Activated T-cell treated with anti-CD3 and anti-CD28 coated beads for 48 hours (primary cell): Measurements from ENCODE around the gene PLEKHB1.
"Not testable (repeated sequence)": the region's sequence is repeated elsewhere in the genome, so short reads cannot be mapped to it uniquely, and the experiment has no call there.

Experiments
- DNase-seq: peaks from one replicate; pipeline ENCODE4 v3.0.0-alpha.2; 2020; ENCODE audit warnings: low read depth

The PLEKHB1 gene

DNA sequence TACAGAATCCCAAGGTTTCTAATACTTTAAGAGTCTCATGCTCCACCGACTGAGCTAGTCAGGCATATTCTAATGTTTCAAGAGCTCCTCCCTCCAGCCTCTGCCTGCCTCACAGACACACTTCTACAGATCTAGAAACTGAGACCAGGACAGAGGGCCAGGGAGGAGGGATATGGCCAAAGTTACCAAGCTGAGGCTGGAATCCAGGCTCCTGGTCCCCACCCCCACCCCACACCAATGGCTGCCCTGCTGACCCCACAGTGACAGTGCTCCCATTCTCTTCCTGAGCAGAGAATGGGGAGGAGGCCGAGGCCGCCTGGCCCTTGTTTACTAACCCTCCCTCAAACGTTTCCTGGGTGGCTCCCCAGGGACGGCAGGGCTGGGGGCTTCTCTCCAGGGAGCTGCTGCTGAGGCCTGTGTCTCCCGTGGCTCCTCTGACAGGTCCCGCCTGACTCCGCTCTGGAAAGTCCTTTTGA is 2.2 kb downstream of the PLEKHB1 start:
- no peak for DNase-seq

DNA sequence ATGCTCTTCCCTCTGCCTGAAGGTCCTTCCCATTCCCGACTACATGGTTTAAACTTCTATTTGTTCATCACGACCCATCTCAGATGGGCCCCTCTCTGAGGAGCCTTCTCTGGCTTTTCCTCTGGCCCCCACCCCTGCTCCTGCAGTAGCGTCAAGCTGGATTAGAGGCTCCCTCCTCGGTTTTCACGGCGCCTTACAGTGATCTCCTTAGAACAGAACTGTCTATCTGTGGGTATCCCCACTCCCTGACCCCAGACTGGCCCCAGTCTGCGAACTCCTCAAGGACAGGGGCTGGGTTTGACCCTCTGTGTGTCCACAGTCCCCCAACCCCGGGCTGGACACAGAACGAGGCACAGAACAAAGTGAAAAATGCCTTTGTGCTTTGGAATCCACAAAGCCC is 2.8 kb downstream of the PLEKHB1 start:
- no peak for DNase-seq

DNA sequence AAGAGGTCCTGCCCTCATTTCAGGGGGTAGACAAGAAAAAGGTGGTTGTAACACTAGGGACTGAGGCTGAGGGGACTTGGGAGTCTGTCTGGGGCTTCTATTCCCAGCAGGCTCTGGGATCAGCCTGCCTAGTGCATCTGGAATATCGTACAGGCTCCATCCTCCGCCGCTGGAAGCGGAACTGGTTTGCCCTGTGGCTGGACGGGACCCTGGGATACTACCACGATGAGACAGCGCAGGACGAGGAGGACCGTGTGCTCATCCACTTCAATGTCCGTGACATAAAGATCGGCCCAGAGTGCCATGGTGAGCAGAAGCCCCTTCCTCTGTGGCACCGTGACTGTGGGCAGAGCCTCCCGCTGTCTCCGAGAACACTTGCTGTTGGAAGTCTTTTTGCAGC is 4.0 kb downstream of the PLEKHB1 start:
- DNase-seq, result no peak

DNA sequence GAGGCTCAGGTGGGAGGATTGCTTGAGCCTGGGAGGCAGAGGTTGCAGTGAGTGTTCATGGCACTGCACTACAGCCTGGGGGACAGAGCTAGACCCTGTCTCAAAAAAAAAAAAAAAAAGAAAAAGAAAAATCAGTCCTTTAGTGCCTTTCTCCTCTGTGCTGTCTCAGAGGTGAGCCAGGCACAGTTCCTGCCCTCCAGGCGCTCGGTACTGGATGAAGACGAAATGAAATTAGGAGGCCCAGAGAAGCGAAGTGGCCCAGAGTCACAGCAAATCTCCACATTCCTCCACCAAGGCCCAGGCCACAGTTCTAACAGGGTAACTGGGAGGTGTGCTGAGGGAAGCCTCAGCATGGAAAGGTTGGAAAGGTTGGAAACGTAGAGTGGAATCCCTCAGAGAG is 4.9 kb downstream of the PLEKHB1 start:
- no peak for DNase-seq

DNA sequence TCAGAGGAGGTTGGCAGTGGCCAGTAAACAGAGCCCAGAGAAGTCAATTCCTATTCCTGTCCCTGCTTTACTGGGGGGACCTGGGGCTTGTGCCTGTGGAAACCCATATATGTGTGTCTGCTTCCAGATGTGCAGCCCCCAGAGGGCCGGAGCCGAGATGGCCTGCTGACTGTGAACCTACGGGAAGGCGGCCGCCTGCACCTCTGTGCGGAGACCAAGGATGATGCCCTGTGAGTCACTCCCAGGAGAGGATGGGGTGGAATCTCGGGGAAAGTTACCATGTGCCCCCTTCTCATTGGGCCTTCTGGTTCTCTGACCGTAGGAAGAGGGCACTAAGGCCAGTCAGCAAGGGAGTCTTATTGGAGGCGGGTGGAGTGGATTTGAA is 5.3 kb downstream of the PLEKHB1 start:
- no peak for DNase-seq

DNA sequence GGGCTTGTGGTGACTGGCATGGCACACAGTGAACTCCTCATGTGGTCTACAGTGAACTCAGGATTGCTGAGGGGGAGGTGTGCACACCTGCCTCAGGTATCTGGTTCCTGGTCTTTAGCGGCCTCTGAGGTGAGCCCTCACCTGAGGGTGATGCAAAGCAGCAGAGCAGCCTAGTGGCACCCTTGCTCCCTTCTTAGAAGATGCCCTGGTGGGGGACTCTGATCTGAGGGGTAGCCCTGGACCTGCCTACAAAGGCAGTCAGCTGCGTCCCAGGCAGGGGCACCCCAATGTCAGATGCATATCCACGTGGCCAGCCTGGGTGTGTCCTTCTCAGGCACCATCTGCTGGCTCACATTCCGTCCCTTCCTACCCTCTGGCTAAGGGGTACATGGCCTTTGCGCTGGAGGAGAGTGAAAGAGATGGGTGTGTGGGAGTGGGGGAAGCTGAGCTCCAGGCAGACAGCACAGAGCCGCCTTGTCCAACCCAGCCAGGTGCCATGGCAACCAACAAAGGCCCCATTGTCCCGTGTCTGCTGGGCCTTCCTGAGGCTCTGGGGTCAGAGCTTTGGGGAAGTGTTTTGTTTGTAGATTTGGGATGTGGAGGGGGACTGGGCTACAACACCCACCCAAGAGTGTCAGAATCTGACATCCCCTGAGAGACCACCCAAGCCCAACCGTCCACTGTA is 5.8 kb downstream of the PLEKHB1 start:
- no peak for DNase-seq

DNA sequence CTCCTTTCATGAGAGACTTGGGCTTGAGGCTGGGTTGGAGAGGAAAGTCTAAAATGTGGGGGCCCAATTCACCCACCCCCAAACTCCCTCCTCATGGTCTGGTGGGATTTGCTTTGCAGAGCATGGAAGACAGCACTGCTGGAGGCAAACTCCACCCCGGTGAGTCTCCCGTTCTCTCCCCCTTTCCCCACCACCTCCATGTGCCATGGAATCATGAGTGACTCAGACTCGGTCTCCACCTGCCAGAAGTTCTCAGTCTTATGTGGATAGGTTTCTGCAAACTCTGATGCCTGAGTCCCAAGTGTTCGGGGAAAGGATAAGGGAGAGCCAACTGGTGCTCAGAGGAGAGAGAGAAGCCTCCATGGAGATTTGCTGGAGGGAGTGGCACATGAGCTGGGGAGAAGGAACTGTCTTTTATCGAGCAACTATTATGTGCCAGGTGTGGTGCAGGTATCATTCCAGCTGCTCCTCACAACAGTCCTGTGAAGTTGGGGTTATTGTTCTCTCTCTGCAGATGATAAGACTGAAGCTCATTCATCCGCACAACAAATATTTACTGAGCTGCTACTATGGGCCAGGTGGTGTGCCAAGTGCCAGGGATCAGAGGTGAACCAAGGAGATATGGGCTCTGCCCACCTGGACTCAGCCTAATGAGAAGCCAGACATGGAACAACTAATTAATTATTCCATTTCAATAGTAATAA is 6.6 kb downstream of the PLEKHB1 start:
- DNase-seq, result no peak

DNA sequence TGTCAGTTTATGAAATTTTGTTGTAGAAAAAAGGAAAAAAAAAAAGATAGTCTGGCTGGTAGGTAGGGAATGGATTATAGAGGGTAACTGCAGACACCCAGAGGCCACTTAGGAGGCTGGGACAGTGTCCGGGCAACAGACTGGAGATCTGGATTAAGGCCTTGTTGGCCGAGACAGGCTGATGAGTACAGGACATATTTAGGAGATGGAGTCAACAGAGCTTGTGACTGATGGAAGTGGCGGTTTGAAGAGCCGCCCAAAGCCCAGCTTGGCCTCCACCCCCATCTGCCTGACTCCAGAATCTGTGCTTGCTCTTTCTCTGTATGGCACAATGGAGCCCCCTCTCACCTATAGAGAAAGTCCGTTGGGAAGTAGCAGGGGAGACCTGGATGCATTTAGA is 7.6 kb downstream of the PLEKHB1 start:
- DNase-seq, result no peak

DNA sequence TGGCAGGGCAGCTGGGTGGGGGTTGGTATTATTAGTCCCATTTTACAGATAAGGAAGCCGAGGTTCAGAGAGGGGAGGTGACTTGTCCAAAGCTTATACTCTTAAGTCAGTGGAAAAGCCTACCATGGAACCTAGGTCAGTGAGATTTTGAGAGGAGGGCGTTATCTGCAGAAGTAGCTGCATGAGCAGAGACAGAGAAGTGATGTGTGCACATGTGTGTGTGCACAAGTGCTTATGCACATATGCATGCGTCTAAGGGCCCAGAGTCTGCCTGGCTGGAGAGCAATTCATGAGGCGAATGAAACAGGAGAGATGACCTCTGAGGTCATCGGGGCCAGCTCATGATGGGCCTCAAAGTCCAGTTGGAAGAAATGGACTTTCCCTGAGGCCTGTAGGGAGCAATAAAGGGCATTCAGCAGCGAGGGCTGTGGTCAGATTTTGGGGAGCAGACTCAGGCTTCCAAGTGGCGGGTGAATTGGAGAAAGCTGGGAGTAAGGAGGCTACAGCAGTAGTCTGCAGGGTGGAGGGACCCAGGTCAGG is 8.2 kb downstream of the PLEKHB1 start:
- no peak for DNase-seq

DNA sequence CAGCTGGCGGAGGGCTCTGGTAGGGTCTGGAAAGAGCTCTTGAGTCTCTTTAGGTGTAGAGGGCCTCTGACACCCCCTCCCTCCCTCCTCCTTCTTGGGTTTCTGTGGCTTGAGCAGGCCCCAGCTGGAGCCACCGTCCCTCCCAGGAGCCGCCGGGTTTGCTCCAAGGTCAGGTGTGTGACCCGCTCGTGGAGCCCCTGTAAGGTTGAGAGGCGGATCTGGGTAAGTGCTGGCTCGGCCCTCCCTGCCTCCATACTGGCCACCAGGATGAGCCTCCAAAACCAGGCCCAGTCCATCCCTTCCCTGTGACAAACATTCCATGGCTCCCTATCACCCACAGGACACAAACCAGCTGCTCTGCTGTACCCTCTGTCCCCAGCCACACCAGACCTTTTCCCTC is 9.3 kb downstream of the PLEKHB1 start:
- DNase-seq, result no peak

DNA sequence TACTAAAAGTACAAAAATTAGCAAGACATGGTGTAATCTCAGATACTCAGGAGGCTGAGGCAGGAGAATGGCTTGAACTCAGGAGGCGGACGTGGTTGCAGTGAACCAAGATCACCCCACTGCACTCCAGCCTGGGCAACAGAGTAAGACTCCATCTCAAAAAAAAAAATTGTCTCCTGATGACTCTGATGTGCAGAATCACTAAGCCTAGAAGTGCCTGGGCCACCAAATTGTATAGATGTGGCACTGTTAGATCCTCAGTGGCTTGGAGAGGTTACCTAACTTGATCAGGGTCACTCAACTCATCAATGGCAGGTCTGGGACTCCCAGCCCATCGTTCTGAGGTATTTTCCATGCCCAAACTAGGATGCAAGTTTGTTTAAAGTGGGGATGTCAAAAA is 10.6 kb downstream of the PLEKHB1 start:
- no peak for DNase-seq

DNA sequence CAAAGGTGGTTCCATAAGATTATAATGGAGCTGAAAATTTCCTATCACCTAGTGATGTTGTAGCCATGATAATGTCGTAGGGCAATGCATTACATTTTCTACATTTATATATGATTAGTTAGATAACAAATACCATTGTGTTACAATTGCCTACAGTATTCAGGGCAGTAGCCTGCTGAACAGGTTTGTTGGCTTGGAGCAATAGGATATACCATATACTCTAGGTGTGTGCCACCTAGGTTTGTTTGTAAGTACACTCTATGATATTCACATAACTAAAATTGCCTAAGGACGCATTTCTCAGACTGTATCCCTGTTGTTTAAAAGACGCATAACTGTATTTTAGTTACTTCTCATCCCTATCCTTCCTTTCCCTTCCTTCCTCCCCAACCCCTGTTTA is 13.6 kb downstream of the PLEKHB1 start:
- DNase-seq, result no peak

DNA sequence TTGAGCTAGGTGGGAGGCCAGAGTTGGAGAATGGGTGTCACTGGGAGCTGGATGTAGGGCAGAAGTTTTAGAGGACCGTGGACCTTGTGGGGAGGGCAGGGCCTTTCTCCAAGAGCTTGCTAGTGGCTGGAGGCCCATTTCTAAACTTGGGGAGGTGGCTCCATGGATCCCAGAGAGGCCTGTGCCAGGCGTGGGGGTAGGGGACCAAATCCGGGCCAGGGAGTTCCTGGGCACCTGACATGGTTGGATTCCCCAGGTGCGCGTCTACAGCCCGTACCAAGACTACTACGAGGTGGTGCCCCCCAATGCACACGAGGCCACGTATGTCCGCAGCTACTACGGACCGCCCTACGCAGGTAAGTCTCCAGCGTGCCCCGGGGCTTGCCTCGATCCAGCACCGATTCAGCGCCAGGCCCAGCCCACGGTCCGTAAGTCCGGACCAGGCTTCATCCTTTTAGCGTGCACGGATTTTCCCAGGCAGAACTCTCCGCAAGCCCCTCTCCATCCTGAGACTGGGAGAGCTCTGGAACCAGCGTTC is 14.2 kb downstream of the PLEKHB1 start:
- DNase-seq, result no peak

DNA sequence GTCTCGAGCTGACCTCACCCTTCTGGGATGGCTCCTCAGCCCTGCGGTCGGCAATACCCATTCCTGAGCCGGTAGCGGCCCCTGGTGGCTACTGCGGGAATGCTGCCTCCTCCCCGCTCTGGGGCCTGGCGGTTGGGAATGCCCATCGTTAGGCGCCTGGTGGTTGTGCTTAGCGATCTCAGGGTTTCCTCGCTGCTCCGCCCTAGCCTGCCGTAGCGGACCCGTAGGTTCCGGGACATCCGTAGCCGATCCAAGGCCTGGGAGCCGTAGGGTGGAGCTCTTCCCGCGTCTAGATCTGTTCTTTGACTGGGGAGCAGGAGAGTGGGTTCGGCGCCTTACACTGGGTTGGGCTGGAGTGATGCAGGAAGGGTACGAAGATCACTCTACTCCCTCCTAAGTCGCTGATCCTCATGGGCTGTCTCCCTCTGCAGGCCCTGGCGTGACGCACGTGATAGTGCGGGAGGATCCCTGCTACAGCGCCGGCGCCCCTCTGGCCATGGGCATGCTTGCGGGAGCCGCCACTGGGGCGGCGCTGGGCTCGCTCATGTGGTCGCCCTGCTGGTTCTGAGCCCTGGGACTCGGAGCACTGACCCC is 14.8 kb downstream of the PLEKHB1 start:
- DNase-seq, result peak; percentile 84

DNA sequence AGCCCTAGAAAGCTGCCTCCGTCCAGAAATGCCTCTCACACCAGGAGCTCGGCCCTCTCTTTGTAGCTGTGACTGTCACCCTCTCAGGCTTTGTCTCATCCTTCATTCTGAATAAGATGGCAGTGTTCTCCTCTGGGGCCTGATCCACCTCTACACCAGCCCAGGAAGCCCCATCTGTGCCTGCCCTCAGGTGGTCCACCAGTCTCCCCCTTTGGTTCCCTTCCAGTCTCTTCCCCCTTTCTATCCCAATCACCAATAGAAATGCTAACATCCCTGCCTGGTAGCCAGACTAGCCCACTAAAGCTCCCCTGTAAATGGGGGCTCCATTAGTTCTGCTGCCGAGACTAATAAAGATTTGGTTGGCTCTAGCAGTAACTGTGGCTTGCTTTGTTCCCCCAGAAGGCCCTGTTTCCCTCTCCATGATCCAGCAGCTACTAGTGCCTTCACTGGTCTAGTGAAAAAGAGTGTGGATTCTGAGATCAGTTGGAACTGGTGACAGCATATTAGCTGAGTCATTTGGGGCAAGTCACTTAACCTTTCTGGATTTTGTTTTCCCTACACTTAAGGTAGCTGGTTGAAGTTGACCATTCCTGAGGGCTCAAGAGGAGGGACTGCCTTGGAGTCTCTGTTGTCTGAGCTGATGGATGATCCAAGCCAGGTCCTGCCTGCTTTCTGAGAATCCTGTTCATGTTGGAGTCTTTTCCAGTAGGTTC is 16.2 kb downstream of the PLEKHB1 start:
- no peak for DNase-seq

DNA sequence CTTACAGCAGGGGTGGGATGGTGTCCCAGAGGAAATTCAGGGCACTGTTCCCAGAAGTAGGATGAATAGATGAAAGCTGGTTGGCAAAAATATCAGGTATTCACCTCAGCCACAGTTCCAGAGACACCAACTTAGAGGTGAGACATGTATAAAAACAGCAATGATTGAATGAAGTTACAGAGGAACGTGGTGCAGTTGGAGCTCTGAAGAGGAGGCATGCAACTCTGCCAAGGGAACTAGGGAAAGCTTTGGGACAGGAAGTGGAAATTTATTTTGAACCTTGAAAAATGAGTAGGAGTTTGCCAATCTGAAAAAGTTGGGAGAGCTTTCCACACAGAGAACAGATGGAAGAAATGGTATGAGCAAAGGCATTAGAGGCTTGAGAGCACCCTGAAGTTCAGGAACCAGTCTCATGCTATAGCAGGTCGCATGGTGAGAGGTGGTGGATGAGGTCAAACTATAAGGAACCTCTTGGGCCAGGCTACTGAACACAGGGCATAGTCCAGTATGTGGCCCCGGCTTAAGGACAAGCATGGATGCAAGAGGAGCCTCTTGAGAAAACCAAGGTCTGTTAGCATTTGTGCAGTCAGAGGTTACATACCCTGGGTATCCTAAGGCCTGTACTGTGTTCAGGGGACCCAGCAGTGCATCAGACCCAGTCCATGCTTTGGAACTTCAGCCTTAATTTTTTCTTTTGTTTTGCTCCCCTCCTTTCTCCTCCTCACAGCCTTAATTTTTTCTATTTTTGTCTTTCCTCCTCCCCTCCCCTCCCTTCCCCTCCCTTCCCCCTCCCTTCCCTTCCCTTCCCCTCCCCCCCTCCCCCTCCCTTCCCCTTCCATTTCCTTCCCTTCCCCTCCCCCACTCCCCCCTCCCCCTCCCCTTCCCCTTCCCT is 17.5 kb downstream of the PLEKHB1 start:
- no peak for DNase-seq

DNA sequence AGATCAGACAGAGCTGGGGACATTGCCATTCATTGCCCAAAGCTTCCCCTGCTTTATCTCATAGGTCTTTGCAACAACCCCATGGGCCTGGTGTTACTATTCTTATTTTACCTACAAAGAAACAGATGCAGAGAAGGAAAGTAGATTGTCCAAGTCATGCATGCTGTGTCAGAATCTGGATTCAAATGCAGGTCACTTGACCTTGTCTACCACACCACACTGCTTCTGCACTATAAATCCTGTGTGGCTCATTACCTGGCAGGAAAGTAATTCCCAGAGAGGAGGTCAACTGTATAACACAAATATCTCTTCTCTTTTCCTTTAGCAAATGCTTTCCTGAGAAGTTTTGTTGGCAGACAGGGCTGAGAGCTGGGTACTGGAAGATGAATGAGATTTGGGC is 18.5 kb downstream of the PLEKHB1 start:
- no peak for DNase-seq

DNA sequence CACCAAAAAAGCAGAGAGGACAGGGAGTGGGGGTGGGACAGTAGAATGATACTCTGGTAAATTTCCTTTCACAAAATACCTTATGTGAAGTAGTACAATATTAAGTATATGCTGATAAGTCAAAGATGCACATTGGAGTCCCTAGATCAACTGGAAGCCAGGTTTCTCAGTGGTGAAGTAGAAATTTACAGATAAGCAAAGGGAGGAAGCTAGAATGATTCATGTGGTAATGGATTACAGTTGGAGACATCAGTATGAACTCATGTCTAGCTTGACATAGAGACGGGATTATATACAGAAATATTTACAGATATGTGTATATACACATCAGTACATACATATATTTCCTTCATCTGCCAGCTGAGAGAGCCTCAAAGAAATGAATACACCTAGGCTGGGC is 21.5 kb downstream of the PLEKHB1 start:
- DNase-seq, result no peak

DNA sequence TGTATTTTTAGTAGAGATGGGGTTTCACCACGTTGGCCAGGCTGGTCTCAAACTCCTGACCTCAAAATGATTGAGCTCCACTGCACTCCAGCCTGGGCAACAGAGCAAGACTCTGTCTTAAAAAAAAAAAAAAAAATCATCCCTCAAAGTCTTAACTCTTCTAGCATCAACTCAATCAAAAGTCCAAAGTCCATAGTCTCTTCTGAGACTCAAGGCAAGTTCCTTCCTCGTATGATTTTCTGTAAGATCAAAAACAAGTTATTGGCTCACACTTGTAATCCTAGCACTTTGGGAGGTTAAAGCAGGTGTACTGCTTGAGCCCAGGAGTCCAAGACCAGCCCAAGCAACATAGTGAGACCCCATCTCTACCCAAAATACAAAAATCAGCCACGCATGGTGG is 24.4 kb downstream of the PLEKHB1 start:
- no peak for DNase-seq

DNA sequence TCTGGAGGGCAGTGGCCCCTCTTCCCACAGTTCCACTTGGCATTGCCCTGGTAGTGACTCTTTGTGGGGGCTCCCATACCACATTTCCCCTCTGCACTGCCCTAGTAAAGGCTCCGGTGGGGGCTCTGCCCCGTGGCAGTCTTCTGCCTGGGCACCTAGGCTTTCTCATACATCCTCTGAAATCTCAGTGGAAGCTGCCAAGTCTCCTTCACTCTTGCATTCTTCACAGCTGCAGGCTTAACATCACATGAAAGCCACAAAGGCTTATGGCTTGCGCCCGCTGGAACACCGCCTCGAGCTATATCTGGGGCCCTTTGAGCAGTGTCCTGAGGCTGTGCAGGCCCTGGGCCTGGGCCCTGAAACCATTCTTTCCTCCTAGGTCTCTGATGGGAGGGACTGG is 25.3 kb downstream of the PLEKHB1 start:
- no peak for DNase-seq

DNA sequence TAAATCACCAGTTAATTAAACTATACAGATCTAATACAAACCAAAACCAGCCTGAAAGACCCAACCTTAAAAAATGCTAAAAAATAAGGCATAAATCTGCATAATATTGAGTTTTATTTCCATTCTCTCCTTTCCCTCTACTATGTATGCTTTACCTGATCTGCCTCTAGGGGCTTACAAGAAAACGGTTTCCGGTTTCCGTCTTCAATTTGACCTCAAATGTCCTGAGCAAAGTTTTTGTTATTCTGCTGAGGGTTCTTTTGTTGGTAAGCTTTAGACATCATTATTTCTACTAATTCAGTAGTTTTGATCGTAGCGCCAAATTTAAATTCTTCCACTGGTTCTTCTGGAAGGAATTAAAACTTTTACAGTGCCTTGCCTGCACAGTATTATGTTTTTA is 30.2 kb downstream of the PLEKHB1 start:
- not testable (repeated sequence) for DNase-seq
